GM21576 (cell line): ENCODE data around the gene FLOT2.
"Not testable (repeated sequence)": the region's sequence is repeated elsewhere in the genome, so short reads cannot be mapped to it uniquely, and the experiment has no call there.

ENCODE experiments used
- ATAC-seq: cut with Tn5 transposase; IDR thresholded peaks from one replicate; pipeline ENCODE4 v1.9.1; 2021; ENCODE audit warnings: mild to moderate bottlenecking, moderate library complexity; ENCODE audit not compliant: unreplicated experiment

The FLOT2 gene

GRCh38 chr17:28896884-28897768 lies at the start of gene FLOT2:
Gene FLOT2, minus strand, starts transcription at chr17:28897733. Its CDS starts 159 bp downstream, at chr17:28897574.
- ATAC-seq: no peak

GRCh38 chr17:28946239-28946638 lies 48.7 kb upstream of the FLOT2 start:
- ATAC-seq: no peak

GRCh38 chr17:28944862-28945741 lies 47.6 kb upstream of the FLOT2 start:
- ATAC-seq: no peak

- ATAC-seq: no peak
Observed at GRCh38 chr17:28944343-28944742, 46.8 kb upstream of the FLOT2 start.

GRCh38 chr17:28942925-28943324 lies 45.4 kb upstream of the FLOT2 start:
- ATAC-seq: no peak

GRCh38 chr17:28941251-28941650 lies 43.7 kb upstream of the FLOT2 start:
- no peak for ATAC-seq

GRCh38 chr17:28940675-28941074 lies 43.1 kb upstream of the FLOT2 start:
- ATAC-seq: no peak

- no peak for ATAC-seq
Observed at GRCh38 chr17:28940142-28940541, 42.6 kb upstream of the FLOT2 start.

- no peak for ATAC-seq
Observed at GRCh38 chr17:28938552-28938951, 41.0 kb upstream of the FLOT2 start.

GRCh38 chr17:28937044-28937729 lies 39.7 kb upstream of the FLOT2 start:
- no peak for ATAC-seq

GRCh38 chr17:28935744-28936460 lies 38.4 kb upstream of the FLOT2 start:
- no peak for ATAC-seq

- not testable (repeated sequence) for ATAC-seq
Observed at GRCh38 chr17:28934508-28934907, 37.0 kb upstream of the FLOT2 start.

GRCh38 chr17:28929787-28930186 lies 32.3 kb upstream of the FLOT2 start:
- no peak for ATAC-seq

- no peak for ATAC-seq
Observed at GRCh38 chr17:28928061-28928460, 30.5 kb upstream of the FLOT2 start.

GRCh38 chr17:28926786-28927185 lies 29.3 kb upstream of the FLOT2 start:
- no peak for ATAC-seq

- no peak for ATAC-seq
Observed at GRCh38 chr17:28926366-28926765, 28.8 kb upstream of the FLOT2 start.

GRCh38 chr17:28925912-28926365 lies 28.4 kb upstream of the FLOT2 start:
- no peak for ATAC-seq

- no peak for ATAC-seq
Observed at GRCh38 chr17:28920201-28920600, 22.7 kb upstream of the FLOT2 start.

GRCh38 chr17:28918295-28918694 lies 20.8 kb upstream of the FLOT2 start:
- no peak for ATAC-seq

- no peak for ATAC-seq
Observed at GRCh38 chr17:28917465-28917864, 19.9 kb upstream of the FLOT2 start.
